HEK293 (cell line): ENCODE data around the gene EEFSEC.
A peak's percentile ranks its signal among the peaks of the same experiment; 100 is the strongest.

Source experiments
- CTCF ChIA-PET: fragments of 350-600 bp; formaldehyde crosslinking; extraction: SDS; loops from one replicate; lab custom pipeline; 2021; ENCODE audit warnings: antibody characterized with exemption; lab: Yijun Ruan, JAX
- POLR2A ChIA-PET: fragments of 300-600 bp; formaldehyde crosslinking; extraction: SDS; loops from one replicate; lab custom pipeline; 2020; ENCODE audit warnings: antibody characterized with exemption, inconsistent platforms; lab: Yijun Ruan, JAX
- H3K27ac ChIP-seq: fragments of 200-500 bp; sonication (Bioruptor generic); 2 replicates; pipeline ENCODE4 v1.5.1; 2014; ENCODE audit warnings: low read depth, low read length, control low read depth, inconsistent platforms; ENCODE audit errors: extremely low read depth
- H3K36me3 ChIP-seq, 2 experiments: fragments of 200-500 bp in 1 of 2; sonication (Bioruptor generic) in 1 of 2; 1 replicate in 1 of 2; 2 replicates in 1 of 2; pipeline ENCODE4 v1.5.1; 2014 to 2017; ENCODE audit warnings: inconsistent platforms in 2 of 2, low read length in 2 of 2; ENCODE audit not compliant: control insufficient read depth in 2 of 2, insufficient read depth in 1 of 2
- H3K4me1 ChIP-seq: fragments of 200-500 bp; sonication (Bioruptor generic); 2 replicates; pipeline ENCODE4 v1.5.1; 2014; ENCODE audit warnings: mild to moderate bottlenecking, low read length, inconsistent platforms; ENCODE audit not compliant: control insufficient read depth, insufficient read depth
- H3K4me3 ChIP-seq: 2 replicates; pipeline ENCODE4 v1.5.1; 2011; ENCODE audit warnings: low read depth, mild to moderate bottlenecking, control low read depth, low read length, moderate library complexity
- H3K9me3 ChIP-seq: fragments of 200-500 bp; sonication (Bioruptor generic); 2 replicates; pipeline ENCODE4 v1.5.1; 2014; ENCODE audit warnings: low read depth, low read length, inconsistent platforms; ENCODE audit not compliant: control insufficient read depth, insufficient read depth
- BCL11A ChIP-seq: fragments of 450-650 bp; formaldehyde crosslinking; IDR thresholded peaks from 2 replicates; pipeline ENCODE4 v1.5.1; 2016; ENCODE audit warnings: low read depth, missing biosample characterization, missing genetic modification characterization
- GLIS1 ChIP-seq: fragments of 450-650 bp; formaldehyde crosslinking; IDR thresholded peaks from 2 replicates; pipeline ENCODE4 v1.5.1; 2016; ENCODE audit warnings: missing biosample characterization, missing genetic modification characterization
- OSR2 ChIP-seq: fragments of 450-650 bp; formaldehyde crosslinking; IDR thresholded peaks from 2 replicates; pipeline ENCODE4 v1.5.1; 2016; ENCODE audit warnings: missing biosample characterization, missing genetic modification characterization
- RBAK ChIP-seq: fragments of 450-650 bp; formaldehyde crosslinking; IDR thresholded peaks from 2 replicates; pipeline ENCODE4 v1.5.1; 2016; ENCODE audit warnings: missing biosample characterization, missing genetic modification characterization
- YY1 ChIP-seq: fragments of 450-650 bp; formaldehyde crosslinking; IDR thresholded peaks from 2 replicates; pipeline ENCODE4 v1.5.1; 2018; ENCODE audit warnings: missing biosample characterization, missing genetic modification characterization
- ZIC2 ChIP-seq: fragments of 450-650 bp; formaldehyde crosslinking; IDR thresholded peaks from 2 replicates; pipeline ENCODE4 v1.5.1; 2016; ENCODE audit warnings: missing biosample characterization, missing genetic modification characterization
- ZNF10 ChIP-seq: fragments of 450-650 bp; formaldehyde crosslinking; IDR thresholded peaks from 2 replicates; pipeline ENCODE4 v1.5.1; 2017; ENCODE audit warnings: missing biosample characterization, missing genetic modification characterization
- ZNF175 ChIP-seq: fragments of 450-650 bp; formaldehyde crosslinking; IDR thresholded peaks from 2 replicates; pipeline ENCODE4 v1.5.1; 2016; ENCODE audit warnings: missing biosample characterization, missing genetic modification characterization
- ZNF426 ChIP-seq: fragments of 450-650 bp; formaldehyde crosslinking; IDR thresholded peaks from 2 replicates; pipeline ENCODE4 v1.5.1; 2017; ENCODE audit warnings: missing biosample characterization, missing genetic modification characterization, mild to moderate bottlenecking, inconsistent platforms, moderate library complexity
- ZNF549 ChIP-seq: fragments of 450-650 bp; IDR thresholded peaks from 2 replicates; pipeline ENCODE4 v1.5.1; 2018; ENCODE audit warnings: missing biosample characterization, missing genetic modification characterization, mild to moderate bottlenecking, inconsistent platforms, moderate library complexity
- ZNF571 ChIP-seq: fragments of 450-650 bp; formaldehyde crosslinking; IDR thresholded peaks from 2 replicates; pipeline ENCODE4 v1.5.0; 2017; ENCODE audit warnings: missing biosample characterization, missing genetic modification characterization
- ZNF623 ChIP-seq: fragments of 450-650 bp; formaldehyde crosslinking; IDR thresholded peaks from 2 replicates; pipeline ENCODE4 v1.5.1; 2016; ENCODE audit warnings: missing biosample characterization, missing genetic modification characterization
- ZNF670 ChIP-seq: fragments of 450-650 bp; formaldehyde crosslinking; IDR thresholded peaks from 2 replicates; pipeline ENCODE4 v1.5.1; 2016; ENCODE audit warnings: missing biosample characterization, missing genetic modification characterization, low read depth
- ZNF707 ChIP-seq: fragments of 450-650 bp; formaldehyde crosslinking; IDR thresholded peaks from 2 replicates; pipeline ENCODE4 v1.5.1; 2016; ENCODE audit warnings: missing biosample characterization, missing genetic modification characterization
- ZSCAN16 ChIP-seq: fragments of 450-650 bp; formaldehyde crosslinking; IDR thresholded peaks from 2 replicates; pipeline ENCODE4 v1.5.1; 2016; ENCODE audit warnings: missing biosample characterization, missing genetic modification characterization
- TF ChIP-seq, protein P1 (sequence below): fragments of 450-650 bp; formaldehyde crosslinking; IDR thresholded peaks from 2 replicates; pipeline ENCODE4 v1.5.1; 2016; ENCODE audit warnings: missing biosample characterization, missing genetic modification characterization
- TF ChIP-seq, protein P2 (sequence below): fragments of 450-650 bp; formaldehyde crosslinking; IDR thresholded peaks from 2 replicates; pipeline ENCODE4 v1.5.1; 2017; ENCODE audit warnings: missing biosample characterization, missing genetic modification characterization
- TF ChIP-seq, protein P3 (sequence below): fragments of 450-650 bp; formaldehyde crosslinking; IDR thresholded peaks from 2 replicates; pipeline ENCODE4 v1.5.1; 2016; ENCODE audit warnings: missing biosample characterization, missing genetic modification characterization, low read depth
- TF ChIP-seq, protein P4 (sequence below): fragments of 450-650 bp; formaldehyde crosslinking; IDR thresholded peaks from 2 replicates; pipeline ENCODE4 v1.5.1; 2016; ENCODE audit warnings: missing biosample characterization, missing genetic modification characterization

Gene EEFSEC

DNA sequence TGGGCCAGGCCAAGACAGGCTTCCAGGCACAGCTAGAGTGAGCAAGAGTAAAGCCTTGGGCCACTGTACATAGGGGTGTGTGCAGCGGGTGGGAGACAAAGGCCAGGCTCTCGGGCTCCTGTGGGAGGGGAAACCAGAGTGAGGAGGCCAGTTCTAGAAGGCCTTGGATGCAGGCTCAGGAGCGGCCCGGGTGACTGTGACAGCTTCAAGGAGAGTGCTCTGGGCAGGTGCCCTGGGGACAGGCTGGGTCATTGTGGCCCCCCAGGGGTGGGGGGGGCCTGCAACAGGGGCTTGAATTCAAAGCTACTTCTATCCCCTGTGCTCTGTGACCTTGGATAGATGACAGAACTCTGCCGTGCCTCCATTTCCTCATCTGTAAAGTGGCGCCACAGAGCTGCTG, 204.3 kb downstream of the EEFSEC start:
- ChIA-PET CTCF (no interaction called here), POLR2A (no interaction called here)
- Histone ChIP-seq H3K9me3 (no peaks in the 10 kb centered on the region), H3K36me3 (peaks cover 0 to 3% of the 10 kb centered on the region in 2 experiments; a peak in 1 of 3 replicates), H3K4me3 (no peak overlapping the region), H3K27ac (no peak overlapping the region), H3K4me1 (peaks cover 3% of the 10 kb centered on the region; the same call in 1 of the 2 replicates)
- no peak for TF ChIP-seq RBAK (tag by site-specific recombination)
- TF ChIP-seq OSR2 = no peak
- TF ChIP-seq ZIC2 (tag by site-specific recombination) = no peak
- TF ChIP-seq BCL11A (tag by site-specific recombination) = no peak
- no peak for TF ChIP-seq ZNF175 (tag by site-specific recombination)
- no peak for TF ChIP-seq ZSCAN16 (tag by site-specific recombination)
- TF ChIP-seq ZNF707 (tag by site-specific recombination) = no peak
- no peak for TF ChIP-seq ZNF623 (tag by site-specific recombination)
- no peak for TF ChIP-seq ZNF426
- no peak for TF ChIP-seq ZNF670
- no peak for TF ChIP-seq ZNF549 (tag by site-specific recombination)
- TF ChIP-seq, protein P1, sequence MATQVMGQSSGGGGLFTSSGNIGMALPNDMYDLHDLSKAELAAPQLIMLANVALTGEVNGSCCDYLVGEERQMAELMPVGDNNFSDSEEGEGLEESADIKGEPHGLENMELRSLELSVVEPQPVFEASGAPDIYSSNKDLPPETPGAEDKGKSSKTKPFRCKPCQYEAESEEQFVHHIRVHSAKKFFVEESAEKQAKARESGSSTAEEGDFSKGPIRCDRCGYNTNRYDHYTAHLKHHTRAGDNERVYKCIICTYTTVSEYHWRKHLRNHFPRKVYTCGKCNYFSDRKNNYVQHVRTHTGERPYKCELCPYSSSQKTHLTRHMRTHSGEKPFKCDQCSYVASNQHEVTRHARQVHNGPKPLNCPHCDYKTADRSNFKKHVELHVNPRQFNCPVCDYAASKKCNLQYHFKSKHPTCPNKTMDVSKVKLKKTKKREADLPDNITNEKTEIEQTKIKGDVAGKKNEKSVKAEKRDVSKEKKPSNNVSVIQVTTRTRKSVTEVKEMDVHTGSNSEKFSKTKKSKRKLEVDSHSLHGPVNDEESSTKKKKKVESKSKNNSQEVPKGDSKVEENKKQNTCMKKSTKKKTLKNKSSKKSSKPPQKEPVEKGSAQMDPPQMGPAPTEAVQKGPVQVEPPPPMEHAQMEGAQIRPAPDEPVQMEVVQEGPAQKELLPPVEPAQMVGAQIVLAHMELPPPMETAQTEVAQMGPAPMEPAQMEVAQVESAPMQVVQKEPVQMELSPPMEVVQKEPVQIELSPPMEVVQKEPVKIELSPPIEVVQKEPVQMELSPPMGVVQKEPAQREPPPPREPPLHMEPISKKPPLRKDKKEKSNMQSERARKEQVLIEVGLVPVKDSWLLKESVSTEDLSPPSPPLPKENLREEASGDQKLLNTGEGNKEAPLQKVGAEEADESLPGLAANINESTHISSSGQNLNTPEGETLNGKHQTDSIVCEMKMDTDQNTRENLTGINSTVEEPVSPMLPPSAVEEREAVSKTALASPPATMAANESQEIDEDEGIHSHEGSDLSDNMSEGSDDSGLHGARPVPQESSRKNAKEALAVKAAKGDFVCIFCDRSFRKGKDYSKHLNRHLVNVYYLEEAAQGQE (tag by site-specific recombination) = no peak
- TF ChIP-seq, protein P2, sequence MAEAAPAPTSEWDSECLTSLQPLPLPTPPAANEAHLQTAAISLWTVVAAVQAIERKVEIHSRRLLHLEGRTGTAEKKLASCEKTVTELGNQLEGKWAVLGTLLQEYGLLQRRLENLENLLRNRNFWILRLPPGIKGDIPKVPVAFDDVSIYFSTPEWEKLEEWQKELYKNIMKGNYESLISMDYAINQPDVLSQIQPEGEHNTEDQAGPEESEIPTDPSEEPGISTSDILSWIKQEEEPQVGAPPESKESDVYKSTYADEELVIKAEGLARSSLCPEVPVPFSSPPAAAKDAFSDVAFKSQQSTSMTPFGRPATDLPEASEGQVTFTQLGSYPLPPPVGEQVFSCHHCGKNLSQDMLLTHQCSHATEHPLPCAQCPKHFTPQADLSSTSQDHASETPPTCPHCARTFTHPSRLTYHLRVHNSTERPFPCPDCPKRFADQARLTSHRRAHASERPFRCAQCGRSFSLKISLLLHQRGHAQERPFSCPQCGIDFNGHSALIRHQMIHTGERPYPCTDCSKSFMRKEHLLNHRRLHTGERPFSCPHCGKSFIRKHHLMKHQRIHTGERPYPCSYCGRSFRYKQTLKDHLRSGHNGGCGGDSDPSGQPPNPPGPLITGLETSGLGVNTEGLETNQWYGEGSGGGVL (tag by site-specific recombination) = no peak

DNA sequence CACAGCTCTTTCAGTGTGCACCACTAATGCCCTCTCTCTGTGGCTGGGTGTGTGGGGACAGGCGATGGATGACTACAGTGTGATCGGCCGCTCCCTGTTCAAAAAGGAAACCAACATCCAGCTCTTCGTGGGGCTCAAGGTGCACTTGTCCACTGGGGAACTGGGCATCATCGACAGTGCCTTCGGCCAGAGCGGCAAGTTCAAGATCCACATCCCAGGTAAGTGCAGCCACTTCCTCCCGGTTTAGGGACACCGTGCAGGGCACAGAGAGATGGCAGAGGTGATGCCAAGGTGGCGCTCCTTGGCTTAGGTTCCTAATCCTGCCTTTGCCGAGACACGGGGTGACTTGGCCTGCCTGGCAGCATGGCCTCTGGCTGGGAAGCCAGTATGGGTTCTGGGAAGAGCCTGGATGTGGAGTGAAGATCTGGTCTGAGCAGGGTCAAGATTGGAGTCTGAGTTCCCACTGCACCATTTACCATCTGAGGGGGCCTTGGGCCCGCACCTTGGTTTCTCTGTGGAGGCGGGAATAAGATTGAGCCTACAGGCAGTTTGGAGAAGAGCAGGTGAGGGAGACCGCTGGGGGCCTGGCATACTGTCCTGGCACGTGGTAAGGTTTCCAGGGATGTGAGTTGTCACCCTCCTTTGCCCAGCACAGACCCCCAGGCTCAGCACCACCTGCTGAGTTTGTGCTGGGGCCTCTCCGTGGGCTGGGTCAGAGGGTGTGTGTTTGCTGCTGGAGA, 205.0 kb downstream of the EEFSEC start:
- Histone ChIP-seq H3K27ac (no peak overlapping the region), H3K4me1 (peaks cover 3% of the 10 kb centered on the region; the same call in 1 of the 2 replicates)
- CTCF ChIA-PET = no interaction called here
- TF ChIP-seq ZNF10 (tag by site-specific recombination) (no peak), GLIS1 (peak; percentile 17; the same call in 1 of the 2 replicates)
- TF ChIP-seq, all 188 proteins: peak for 1
- H3K9me3 ChIP-seq = no peaks in the 10 kb centered on the region
- no peak overlapping the region for H3K4me3 ChIP-seq
- H3K36me3 ChIP-seq = peaks cover 0 to 3% of the 10 kb centered on the region in 2 experiments; a peak in 1 of 3 replicates
- POLR2A ChIA-PET = no interaction called here

DNA sequence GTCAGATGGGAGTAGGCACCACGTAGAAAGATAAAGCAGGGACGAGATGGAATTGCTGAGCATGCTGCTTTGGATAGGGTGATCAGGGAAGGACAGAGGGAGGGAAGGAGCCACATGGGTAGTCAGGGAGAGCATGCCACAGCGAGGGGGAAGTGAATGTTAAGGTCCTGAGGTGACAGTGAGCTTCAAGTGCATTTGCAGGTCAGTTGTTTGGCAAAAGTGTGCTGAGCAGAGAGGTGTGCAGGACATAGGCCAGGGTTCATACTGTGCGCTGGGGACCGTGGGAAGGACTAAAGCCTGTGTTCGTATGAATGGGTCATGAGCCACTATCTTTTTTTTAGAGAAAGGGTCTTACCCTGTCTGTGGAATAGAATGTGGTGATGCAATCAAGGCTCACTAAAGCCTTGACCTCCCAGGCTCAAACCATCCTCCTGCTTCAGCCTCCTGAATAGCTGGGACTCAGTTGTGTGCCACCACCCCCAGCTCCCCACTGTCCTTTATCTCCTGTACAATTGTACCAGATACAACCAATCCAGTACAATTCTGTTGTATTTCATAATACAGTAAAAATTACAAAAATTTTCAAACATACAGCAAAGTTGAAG, 205.9 kb downstream of the EEFSEC start:
- CTCF ChIA-PET = no interaction called here
- Histone ChIP-seq H3K4me1 (peaks cover 3% of the 10 kb centered on the region; the same call in 1 of the 2 replicates), H3K4me3 (no peak overlapping the region), H3K36me3 (peaks cover 0 to 3% of the 10 kb centered on the region in 2 experiments; a peak in 1 of 3 replicates), H3K27ac (no peak overlapping the region), H3K9me3 (no peaks in the 10 kb centered on the region)
- POLR2A ChIA-PET = no interaction called here
- TF ChIP-seq, protein P3, sequence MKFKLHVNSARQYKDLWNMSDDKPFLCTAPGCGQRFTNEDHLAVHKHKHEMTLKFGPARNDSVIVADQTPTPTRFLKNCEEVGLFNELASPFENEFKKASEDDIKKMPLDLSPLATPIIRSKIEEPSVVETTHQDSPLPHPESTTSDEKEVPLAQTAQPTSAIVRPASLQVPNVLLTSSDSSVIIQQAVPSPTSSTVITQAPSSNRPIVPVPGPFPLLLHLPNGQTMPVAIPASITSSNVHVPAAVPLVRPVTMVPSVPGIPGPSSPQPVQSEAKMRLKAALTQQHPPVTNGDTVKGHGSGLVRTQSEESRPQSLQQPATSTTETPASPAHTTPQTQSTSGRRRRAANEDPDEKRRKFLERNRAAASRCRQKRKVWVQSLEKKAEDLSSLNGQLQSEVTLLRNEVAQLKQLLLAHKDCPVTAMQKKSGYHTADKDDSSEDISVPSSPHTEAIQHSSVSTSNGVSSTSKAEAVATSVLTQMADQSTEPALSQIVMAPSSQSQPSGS (tag by site-specific recombination) = no peak
- TF ChIP-seq, protein P4, sequence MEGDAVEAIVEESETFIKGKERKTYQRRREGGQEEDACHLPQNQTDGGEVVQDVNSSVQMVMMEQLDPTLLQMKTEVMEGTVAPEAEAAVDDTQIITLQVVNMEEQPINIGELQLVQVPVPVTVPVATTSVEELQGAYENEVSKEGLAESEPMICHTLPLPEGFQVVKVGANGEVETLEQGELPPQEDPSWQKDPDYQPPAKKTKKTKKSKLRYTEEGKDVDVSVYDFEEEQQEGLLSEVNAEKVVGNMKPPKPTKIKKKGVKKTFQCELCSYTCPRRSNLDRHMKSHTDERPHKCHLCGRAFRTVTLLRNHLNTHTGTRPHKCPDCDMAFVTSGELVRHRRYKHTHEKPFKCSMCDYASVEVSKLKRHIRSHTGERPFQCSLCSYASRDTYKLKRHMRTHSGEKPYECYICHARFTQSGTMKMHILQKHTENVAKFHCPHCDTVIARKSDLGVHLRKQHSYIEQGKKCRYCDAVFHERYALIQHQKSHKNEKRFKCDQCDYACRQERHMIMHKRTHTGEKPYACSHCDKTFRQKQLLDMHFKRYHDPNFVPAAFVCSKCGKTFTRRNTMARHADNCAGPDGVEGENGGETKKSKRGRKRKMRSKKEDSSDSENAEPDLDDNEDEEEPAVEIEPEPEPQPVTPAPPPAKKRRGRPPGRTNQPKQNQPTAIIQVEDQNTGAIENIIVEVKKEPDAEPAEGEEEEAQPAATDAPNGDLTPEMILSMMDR (tag by site-specific recombination) = no peak
- TF ChIP-seq YY1 (tag by site-specific recombination) (no peak), ZNF571 (tag by site-specific recombination) (no peak)
